Measurements from ENCODE around the gene GSTA5. TPM values are rescaled to one million over a fixed set of nuclear protein-coding genes. Genes with fewer than 3 reads are reported as not detected.

Gene GSTA5
- total RNA-seq, 1 experiment from 2014 or later = not detected

- ChIA-PET CTCF (no interaction called here), RAD21 (ENCODE audit: low non-redundant PET in 1 of 2, low total read pairs in 2 of 2, uncharacterized antibody in 2 of 2, unreplicated experiment in 2 of 2) (no interaction called here), POLR2A (no interaction called here)
- BruUV-seq (replicated peaks) = no TSS peak
- no peak overlapping the region for H3K27ac ChIP-seq (ENCODE audit: low read depth, low read length)
- TF ChIP-seq, protein P1, sequence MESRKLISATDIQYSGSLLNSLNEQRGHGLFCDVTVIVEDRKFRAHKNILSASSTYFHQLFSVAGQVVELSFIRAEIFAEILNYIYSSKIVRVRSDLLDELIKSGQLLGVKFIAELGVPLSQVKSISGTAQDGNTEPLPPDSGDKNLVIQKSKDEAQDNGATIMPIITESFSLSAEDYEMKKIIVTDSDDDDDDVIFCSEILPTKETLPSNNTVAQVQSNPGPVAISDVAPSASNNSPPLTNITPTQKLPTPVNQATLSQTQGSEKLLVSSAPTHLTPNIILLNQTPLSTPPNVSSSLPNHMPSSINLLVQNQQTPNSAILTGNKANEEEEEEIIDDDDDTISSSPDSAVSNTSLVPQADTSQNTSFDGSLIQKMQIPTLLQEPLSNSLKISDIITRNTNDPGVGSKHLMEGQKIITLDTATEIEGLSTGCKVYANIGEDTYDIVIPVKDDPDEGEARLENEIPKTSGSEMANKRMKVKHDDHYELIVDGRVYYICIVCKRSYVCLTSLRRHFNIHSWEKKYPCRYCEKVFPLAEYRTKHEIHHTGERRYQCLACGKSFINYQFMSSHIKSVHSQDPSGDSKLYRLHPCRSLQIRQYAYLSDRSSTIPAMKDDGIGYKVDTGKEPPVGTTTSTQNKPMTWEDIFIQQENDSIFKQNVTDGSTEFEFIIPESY (IDR thresholded peaks at IDR 0.05; ENCODE audit: extremely low read depth, insufficient replicate concordance, low read length) = no peak
- TF ChIP-seq EZH2phosphoT487 (IDR thresholded peaks at IDR 0.05; ENCODE audit: borderline replicate concordance) (no peak), CBX3 (IDR thresholded peaks at IDR 0.05; ENCODE audit: low read depth) (no peak), SRF (IDR thresholded peaks at IDR 0.05; ENCODE audit: low read depth) (no peak), POLR2AphosphoS5 (IDR thresholded peaks at IDR 0.05; ENCODE audit: low read depth, low read length) (no peak), EGR1 (IDR thresholded peaks at IDR 0.05; ENCODE audit: low read depth) (no peak), ELF1 (IDR thresholded peaks at IDR 0.05; ENCODE audit: borderline replicate concordance, low read depth) (no peak), SIN3A (IDR thresholded peaks at IDR 0.05; ENCODE audit: low read depth) (no peak), CTCF (IDR thresholded peaks at IDR 0.05 in 2 of 3, conservative IDR thresholded peaks at IDR 0.05 in 1 of 3; ENCODE audit: borderline replicate concordance in 1 of 3, insufficient read depth in 1 of 3, low read depth in 2 of 3, low read length in 2 of 3) (no peak), TCF7L2 (IDR thresholded peaks at IDR 0.05; ENCODE audit: borderline replicate concordance, extremely low read depth, insufficient read depth, insufficient read length) (no peak), EZH2 (IDR thresholded peaks at IDR 0.05) (no peak), JUND (IDR thresholded peaks at IDR 0.05) (no peak), POLR2A (IDR thresholded peaks at IDR 0.05; ENCODE audit: borderline replicate concordance, extremely low read depth, insufficient read depth, insufficient read length) (no peak), RAD21 (IDR thresholded peaks at IDR 0.05; ENCODE audit: low read depth) (no peak), FOSL1 (IDR thresholded peaks at IDR 0.05; ENCODE audit: low read depth) (no peak), ATF3 (IDR thresholded peaks at IDR 0.05) (no peak), SP1 (IDR thresholded peaks at IDR 0.05; ENCODE audit: low read depth) (no peak), MAX (IDR thresholded peaks at IDR 0.05) (no peak)
- TF ChIP-seq, protein P2, sequence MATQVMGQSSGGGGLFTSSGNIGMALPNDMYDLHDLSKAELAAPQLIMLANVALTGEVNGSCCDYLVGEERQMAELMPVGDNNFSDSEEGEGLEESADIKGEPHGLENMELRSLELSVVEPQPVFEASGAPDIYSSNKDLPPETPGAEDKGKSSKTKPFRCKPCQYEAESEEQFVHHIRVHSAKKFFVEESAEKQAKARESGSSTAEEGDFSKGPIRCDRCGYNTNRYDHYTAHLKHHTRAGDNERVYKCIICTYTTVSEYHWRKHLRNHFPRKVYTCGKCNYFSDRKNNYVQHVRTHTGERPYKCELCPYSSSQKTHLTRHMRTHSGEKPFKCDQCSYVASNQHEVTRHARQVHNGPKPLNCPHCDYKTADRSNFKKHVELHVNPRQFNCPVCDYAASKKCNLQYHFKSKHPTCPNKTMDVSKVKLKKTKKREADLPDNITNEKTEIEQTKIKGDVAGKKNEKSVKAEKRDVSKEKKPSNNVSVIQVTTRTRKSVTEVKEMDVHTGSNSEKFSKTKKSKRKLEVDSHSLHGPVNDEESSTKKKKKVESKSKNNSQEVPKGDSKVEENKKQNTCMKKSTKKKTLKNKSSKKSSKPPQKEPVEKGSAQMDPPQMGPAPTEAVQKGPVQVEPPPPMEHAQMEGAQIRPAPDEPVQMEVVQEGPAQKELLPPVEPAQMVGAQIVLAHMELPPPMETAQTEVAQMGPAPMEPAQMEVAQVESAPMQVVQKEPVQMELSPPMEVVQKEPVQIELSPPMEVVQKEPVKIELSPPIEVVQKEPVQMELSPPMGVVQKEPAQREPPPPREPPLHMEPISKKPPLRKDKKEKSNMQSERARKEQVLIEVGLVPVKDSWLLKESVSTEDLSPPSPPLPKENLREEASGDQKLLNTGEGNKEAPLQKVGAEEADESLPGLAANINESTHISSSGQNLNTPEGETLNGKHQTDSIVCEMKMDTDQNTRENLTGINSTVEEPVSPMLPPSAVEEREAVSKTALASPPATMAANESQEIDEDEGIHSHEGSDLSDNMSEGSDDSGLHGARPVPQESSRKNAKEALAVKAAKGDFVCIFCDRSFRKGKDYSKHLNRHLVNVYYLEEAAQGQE (IDR thresholded peaks at IDR 0.05; ENCODE audit: low read depth) = no peak
- no peaks in the 10 kb centered on the region for H3K27me3 ChIP-seq (ENCODE audit: insufficient read depth, low read length)
- ATAC-seq (no peak), DNase-seq (ENCODE audit: low read depth, low spot score) (no peak)
- intact Hi-C loops (cut with micrococcal nuclease) = no loop called here
- H4K20me1 ChIP-seq (ENCODE audit: insufficient read depth) = no peaks in the 10 kb centered on the region
- H3K4me3 ChIP-seq (replicated peaks in 1 of 2; ENCODE audit: low read depth in 1 of 2, low read length in 2 of 2) = no peak overlapping the region
- no peaks in the 10 kb centered on the region for H3K9me3 ChIP-seq (ENCODE audit: control insufficient read depth in 1 of 2, insufficient read depth in 1 of 2, low read depth in 1 of 2, low read length in 2 of 2)
- H2AFZ ChIP-seq (ENCODE audit: low read depth, low read length, poor library complexity, severe bottlenecking) = no peak overlapping the region
- H3K4me2 ChIP-seq (ENCODE audit: low read length) = no peak overlapping the region
- H3K9ac ChIP-seq (ENCODE audit: low read length) = no peak overlapping the region
- H3K4me1 ChIP-seq (ENCODE audit: control insufficient read depth in 1 of 2, insufficient read depth in 2 of 2, low read length in 2 of 2) = no peaks in the 10 kb centered on the region
- no peaks in the 10 kb centered on the region for H3K79me2 ChIP-seq (ENCODE audit: insufficient read depth, low read length)
- no peaks in the 10 kb centered on the region for H3K9me2 ChIP-seq (ENCODE audit: insufficient read depth)
- no peaks in the 10 kb centered on the region for H3K36me3 ChIP-seq (ENCODE audit: control insufficient read depth in 1 of 2, insufficient read depth in 2 of 2, low read length in 2 of 2)
These were observed 52.1 kb downstream of the GSTA5 start for GRCh38 chr6:52788478-52788877.
